Nephron progenitor cell (in vitro differentiated cells): ENCODE results near the gene C2CD3.
"Not testable (repeated sequence)": the region's sequence is repeated elsewhere in the genome, so short reads cannot be mapped to it uniquely, and the experiment has no call there.

ENCODE experiments used
- DNase-seq: peaks from one replicate; pipeline ENCODE4 v3.0.0; 2021
- H3K27ac Mint-ChIP-seq: 2 replicates; pipeline ENCODE4 v1.8.0; 2021; ENCODE audit warnings: mild to moderate bottlenecking, moderate library complexity, mixed read lengths
- H3K27me3 Mint-ChIP-seq: 2 replicates; pipeline ENCODE4 v1.8.0; 2021; ENCODE audit warnings: mild to moderate bottlenecking, low read depth, mixed read lengths; ENCODE audit not compliant: poor library complexity
- H3K36me3 Mint-ChIP-seq: 2 replicates; pipeline ENCODE4 v1.8.0; 2021; ENCODE audit warnings: low read depth, mixed read lengths
- H3K4me1 Mint-ChIP-seq: 2 replicates; pipeline ENCODE4 v1.8.0; 2021; ENCODE audit warnings: mixed read lengths
- H3K4me3 Mint-ChIP-seq: 2 replicates; pipeline ENCODE4 v1.8.0; 2021; ENCODE audit warnings: mild to moderate bottlenecking, moderate library complexity, mixed read lengths
- H3K9me3 Mint-ChIP-seq: 2 replicates; pipeline ENCODE4 v1.8.0; 2021; ENCODE audit warnings: mild to moderate bottlenecking, moderate library complexity, mixed read lengths
- CTCF ChIP-seq: fragments of 200-600 bp; sonication (generic); IDR thresholded peaks from 2 replicates; pipeline ENCODE4 v1.5.0; 2021; ENCODE audit warnings: antibody characterized with exemption

Gene C2CD3

DNA sequence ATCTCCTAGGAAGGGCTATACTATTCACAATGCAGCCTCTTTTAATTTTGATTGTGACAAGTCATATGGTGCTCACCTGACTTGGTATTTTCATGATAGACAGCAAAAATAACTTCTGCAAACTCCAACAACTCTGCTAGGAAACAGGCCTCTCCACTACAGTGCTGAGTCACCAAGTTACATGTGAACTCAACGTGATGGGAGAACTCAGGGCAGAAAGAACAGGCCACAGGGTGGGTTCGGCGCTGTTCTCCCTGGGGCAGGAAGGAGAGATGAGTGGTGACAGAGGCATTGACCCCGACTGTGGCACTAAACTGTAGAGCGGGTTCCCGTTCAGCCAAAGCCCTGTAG is 85.3 kb downstream of the C2CD3 start:
- H3K4me1 Mint-ChIP-seq: no peaks in the 10 kb centered on the region
- peaks cover 50% of the 10 kb centered on the region for H3K36me3 Mint-ChIP-seq
- no peak overlapping the region for H3K27ac Mint-ChIP-seq
- H3K4me3 Mint-ChIP-seq: no peak overlapping the region
- no peak for TF ChIP-seq CTCF
- H3K27me3 Mint-ChIP-seq: no peaks in the 10 kb centered on the region
- DNase-seq: no peak
- H3K9me3 Mint-ChIP-seq: peaks cover 16% of the 10 kb centered on the region

DNA sequence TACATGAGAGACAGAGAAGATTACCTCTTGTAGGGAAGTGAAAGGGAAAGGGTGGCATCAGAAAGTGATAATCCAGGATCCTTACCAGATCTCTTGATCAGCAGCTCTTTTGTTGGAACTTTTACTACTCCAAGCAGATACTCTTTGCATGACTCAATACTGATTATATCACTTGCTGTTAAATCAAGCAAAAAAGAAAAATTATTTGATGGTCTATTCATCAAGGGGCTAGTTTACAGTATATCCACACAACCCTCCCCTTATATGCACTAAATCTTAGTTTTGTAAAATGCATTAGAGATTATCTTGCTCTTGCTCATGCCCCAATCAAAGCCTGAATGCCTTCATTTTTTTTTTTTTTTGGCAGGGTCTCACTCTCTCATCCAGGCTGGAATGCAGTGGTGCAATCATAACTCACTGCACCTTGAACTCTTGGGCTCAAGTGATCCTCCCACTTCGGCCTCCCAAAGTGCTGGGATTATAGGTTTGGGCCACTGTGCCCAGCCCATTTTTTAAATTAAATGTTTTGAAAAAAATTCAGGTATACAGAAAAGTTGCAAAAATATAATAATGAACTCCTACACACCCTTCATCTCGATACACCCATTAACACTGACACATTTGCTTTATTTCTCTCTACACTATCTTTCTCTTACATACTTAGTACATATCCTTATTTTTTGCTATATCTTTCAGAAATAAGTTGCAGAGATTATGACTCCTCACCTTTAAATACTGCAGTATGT is 85.8 kb downstream of the C2CD3 start:
- H3K4me3 Mint-ChIP-seq: no peak overlapping the region

GRCh38 chr11:74083927-74084326 is 86.9 kb downstream of the C2CD3 start:
- H3K36me3 Mint-ChIP-seq: peaks cover 54% of the 10 kb centered on the region
- not testable (repeated sequence) for H3K4me1 Mint-ChIP-seq, H3K27ac Mint-ChIP-seq, DNase-seq, H3K4me3 Mint-ChIP-seq, H3K27me3 Mint-ChIP-seq
- H3K9me3 Mint-ChIP-seq: peaks cover 16% of the 10 kb centered on the region

More for the DNA sequence above, 85.8 kb downstream of the C2CD3 start:
- Mint-ChIP-seq H3K36me3 (peaks cover 50% of the 10 kb centered on the region), H3K27ac (no peak overlapping the region), H3K9me3 (peaks cover 16% of the 10 kb centered on the region), H3K27me3 (no peaks in the 10 kb centered on the region), H3K4me1 (no peaks in the 10 kb centered on the region)
- no peak for DNase-seq
- TF ChIP-seq CTCF: no peak

- TF ChIP-seq CTCF: no peak
- peaks cover 16% of the 10 kb centered on the region for H3K9me3 Mint-ChIP-seq
- H3K27ac Mint-ChIP-seq: no peak overlapping the region
- no peak overlapping the region for H3K4me3 Mint-ChIP-seq
- H3K4me1 Mint-ChIP-seq: no peaks in the 10 kb centered on the region
- DNase-seq: no peak
- H3K27me3 Mint-ChIP-seq: no peaks in the 10 kb centered on the region
- H3K36me3 Mint-ChIP-seq: peaks cover 69% of the 10 kb centered on the region
These were observed 89.4 kb downstream of the C2CD3 start for GRCh38 chr11:74081428-74081827.

GRCh38 chr11:74077193-74077592 is 93.6 kb downstream of the C2CD3 start:
- no peak for DNase-seq
- no peaks in the 10 kb centered on the region for H3K9me3 Mint-ChIP-seq
- peaks cover 48% of the 10 kb centered on the region for H3K36me3 Mint-ChIP-seq
- H3K4me3 Mint-ChIP-seq: no peak overlapping the region
- no peaks in the 10 kb centered on the region for H3K27me3 Mint-ChIP-seq
- no peak overlapping the region for H3K27ac Mint-ChIP-seq
- TF ChIP-seq CTCF: no peak
- no peaks in the 10 kb centered on the region for H3K4me1 Mint-ChIP-seq

- Mint-ChIP-seq H3K27me3 (no peaks in the 10 kb centered on the region), H3K36me3 (peaks cover 37% of the 10 kb centered on the region), H3K4me3 (no peak overlapping the region), H3K4me1 (no peaks in the 10 kb centered on the region), H3K9me3 (no peaks in the 10 kb centered on the region), H3K27ac (peak overlapping the region; percentile 18)
- TF ChIP-seq CTCF: no peak
- no peak for DNase-seq
These were observed 98.1 kb downstream of the C2CD3 start for GRCh38 chr11:74072721-74073120.
